Gastroesophageal sphincter (tissue), 4 donors: ENCODE results near the gene CCRL2. TPM values are rescaled to one million over a fixed set of nuclear protein-coding genes. Genes with fewer than 3 reads are reported as not detected.
"Not testable (repeated sequence)": the region's sequence is repeated elsewhere in the genome, so short reads cannot be mapped to it uniquely, and the experiment has no call there.

Experiments used
- ATAC-seq: fragments of 150-250 bp; one replicate; pipeline ENCODE4 v1.9.1; 2016; ENCODE audit warnings: mild to moderate bottlenecking, moderate library complexity
- H3K27ac ChIP-seq, 4 donors: fragments of 200-600 bp; sonication (generic) in 3 of 4; 1 replicate in 3 of 4; 2 replicates in 1 of 4; pipeline ENCODE4 v1.5.1; 2016 to 2019
- H3K27me3 ChIP-seq: fragments of 200-600 bp; sonication (generic); one replicate; pipeline ENCODE4 v1.5.1; 2019
- H3K36me3 ChIP-seq, 2 donors: fragments of 200-600 bp; sonication (generic); one replicate each; pipeline ENCODE4 v1.5.1; 2019; ENCODE audit warnings: control low read depth in 1 of 2
- H3K4me1 ChIP-seq, 3 donors: fragments of 200-600 bp; sonication (generic); 1 replicate in 2 of 3; 2 replicates in 1 of 3; pipeline ENCODE4 v1.5.1; 2016 to 2019; ENCODE audit warnings: control low read depth in 2 of 3
- H3K4me3 ChIP-seq, 2 donors: fragments of 200-600 bp; sonication (generic); one replicate each; pipeline ENCODE4 v1.5.1; 2019; ENCODE audit warnings: mild to moderate bottlenecking in 1 of 2, moderate library complexity in 1 of 2
- H3K9me3 ChIP-seq, 3 donors: fragments of 200-600 bp; sonication (generic); one replicate each; pipeline ENCODE4 v1.5.1; 2017 to 2019; ENCODE audit warnings: control low read depth in 2 of 3
- EP300 ChIP-seq: sonication (generic); formaldehyde crosslinking; IDR thresholded peaks from one replicate; pipeline ENCODE4 v1.6.1; 2017; ENCODE audit warnings: antibody characterized with exemption, mild to moderate bottlenecking
- POLR2A ChIP-seq, 2 donors: fragments of 450-650 bp; IDR thresholded peaks; one replicate each; pipeline ENCODE4 v1.6.1; 2017; ENCODE audit warnings: antibody characterized with exemption in 2 of 2, mild to moderate bottlenecking in 2 of 2, moderate library complexity in 1 of 2
- POLR2AphosphoS5 ChIP-seq: sonication (generic); formaldehyde crosslinking; IDR thresholded peaks from one replicate; pipeline ENCODE4 v1.6.1; 2017; ENCODE audit warnings: antibody characterized with exemption
- WGBS, 2 donors: methylation state at CpG; one replicate each; pipeline ENCODE4 v1.1.5; 2018; ENCODE audit warnings: low coverage in 1 of 2; 5-methylcytosine and 5-hydroxymethylcytosine counted together
- total RNA-seq, 4 donors: library from RNA; depleted of rRNA; stranded (reverse); fragments of >200 nt; gene quantifications; one replicate each; pipeline ENCODE4 v1.1.0, GENCODE V29; 2016
- TF ChIP-seq, protein P1 (sequence below), 4 experiments: fragments of 200-600 bp in 2 of 4; fragments of 450-650 bp in 2 of 4; sonication (generic) in 1 of 4; IDR thresholded peaks; one replicate each; pipeline ENCODE4 v1.5.1; 2017 to 2019; ENCODE audit warnings: antibody characterized with exemption in 4 of 4, mild to moderate bottlenecking in 2 of 4, moderate library complexity in 2 of 4

The CCRL2 gene
- total RNA-seq, 4 donors from 2014 or later, result 0.89 to 15.8 (median 1.9) TPM

DNA sequence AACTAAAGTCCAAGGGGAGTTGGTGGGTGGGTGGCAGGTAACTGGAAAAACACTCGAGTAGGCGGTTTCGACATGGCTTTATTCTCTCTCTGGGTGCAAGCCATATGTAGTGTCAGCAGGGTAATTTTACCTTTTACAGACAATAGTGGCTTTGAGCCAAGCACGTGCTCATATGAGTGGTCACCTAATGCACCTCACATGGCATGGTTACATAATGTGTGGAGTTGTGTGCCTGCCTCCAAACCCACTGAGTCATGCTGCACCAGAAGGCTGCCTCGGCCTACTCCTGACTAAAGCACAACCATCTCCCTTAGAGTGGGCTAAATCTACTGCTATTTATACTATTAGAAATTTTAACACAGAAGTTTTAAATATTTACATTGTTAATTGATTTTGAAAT, 16.5 kb downstream of the CCRL2 start:
- Histone ChIP-seq H3K4me3 (no peak overlapping the region), H3K36me3 (no peaks in the 10 kb centered on the region), H3K27ac (no peak overlapping the region), H3K27me3 (no peaks in the 10 kb centered on the region), H3K4me1 (no peaks in the 10 kb centered on the region), H3K9me3 (no peaks in the 10 kb centered on the region)
- TF ChIP-seq POLR2A (IDR thresholded peaks at IDR 0.05) (no peak), EP300 (no peak), POLR2AphosphoS5 (no peak)
- TF ChIP-seq, protein P1, sequence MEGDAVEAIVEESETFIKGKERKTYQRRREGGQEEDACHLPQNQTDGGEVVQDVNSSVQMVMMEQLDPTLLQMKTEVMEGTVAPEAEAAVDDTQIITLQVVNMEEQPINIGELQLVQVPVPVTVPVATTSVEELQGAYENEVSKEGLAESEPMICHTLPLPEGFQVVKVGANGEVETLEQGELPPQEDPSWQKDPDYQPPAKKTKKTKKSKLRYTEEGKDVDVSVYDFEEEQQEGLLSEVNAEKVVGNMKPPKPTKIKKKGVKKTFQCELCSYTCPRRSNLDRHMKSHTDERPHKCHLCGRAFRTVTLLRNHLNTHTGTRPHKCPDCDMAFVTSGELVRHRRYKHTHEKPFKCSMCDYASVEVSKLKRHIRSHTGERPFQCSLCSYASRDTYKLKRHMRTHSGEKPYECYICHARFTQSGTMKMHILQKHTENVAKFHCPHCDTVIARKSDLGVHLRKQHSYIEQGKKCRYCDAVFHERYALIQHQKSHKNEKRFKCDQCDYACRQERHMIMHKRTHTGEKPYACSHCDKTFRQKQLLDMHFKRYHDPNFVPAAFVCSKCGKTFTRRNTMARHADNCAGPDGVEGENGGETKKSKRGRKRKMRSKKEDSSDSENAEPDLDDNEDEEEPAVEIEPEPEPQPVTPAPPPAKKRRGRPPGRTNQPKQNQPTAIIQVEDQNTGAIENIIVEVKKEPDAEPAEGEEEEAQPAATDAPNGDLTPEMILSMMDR (IDR thresholded peaks at IDR 0.05), result no peak
- ATAC-seq, result no peak
- WGBS, 2 donors, result 38 to 100% methylated on average over 2 to 4 of the region's 5 CpGs

DNA sequence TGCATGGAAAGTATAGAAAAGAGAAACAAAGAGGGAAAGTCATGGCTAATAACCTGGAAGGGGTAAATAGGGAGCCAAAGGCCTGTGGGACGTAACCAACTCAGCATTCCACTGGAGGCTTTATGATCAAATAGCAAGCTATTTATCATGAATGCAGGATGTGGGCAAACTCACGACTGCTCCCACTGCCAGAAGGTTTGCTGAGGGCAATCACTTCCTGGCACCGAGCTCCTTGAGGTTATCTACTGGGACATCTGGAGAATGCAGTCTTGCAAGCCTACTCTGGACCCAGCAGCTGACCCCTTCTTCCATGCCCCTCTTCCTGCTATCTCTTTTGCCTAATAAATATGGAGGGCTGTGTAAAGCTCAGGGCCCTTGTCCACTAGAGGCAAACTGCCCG, 19.4 kb downstream of the CCRL2 start:
- not testable (repeated sequence) for H3K27ac ChIP-seq, ATAC-seq, H3K36me3 ChIP-seq, H3K9me3 ChIP-seq, H3K4me1 ChIP-seq, H3K4me3 ChIP-seq, H3K27me3 ChIP-seq
- 77 to 82% methylated on average over 4 of the region's 4 CpGs for WGBS, 2 donors

DNA sequence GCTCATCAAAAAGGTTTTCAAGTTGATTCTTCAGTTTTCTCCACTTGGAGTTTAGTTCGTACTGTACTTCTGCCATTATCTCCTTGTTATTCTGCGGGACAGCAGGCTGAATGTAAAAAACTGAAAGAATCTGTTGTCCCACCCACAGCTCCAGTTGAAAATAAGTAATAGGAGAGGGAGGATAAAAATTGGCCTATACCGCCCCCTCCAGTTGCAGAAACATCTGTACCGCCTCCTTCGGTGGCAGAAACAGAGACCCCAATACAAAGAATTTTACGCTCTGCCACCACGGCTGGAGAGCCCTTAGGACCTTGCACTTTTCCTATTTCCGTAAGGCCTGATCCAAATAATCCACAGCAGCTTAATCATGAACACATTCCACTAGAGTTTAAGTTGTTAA, 20.3 kb downstream of the CCRL2 start:
- ATAC-seq, H3K27ac ChIP-seq, H3K36me3 ChIP-seq, H3K27me3 ChIP-seq, H3K4me3 ChIP-seq, H3K4me1 ChIP-seq: not testable (repeated sequence)
- 53 to 54% methylated on average over 5 to 8 of the region's 8 CpGs for WGBS, 2 donors
- peaks cover 0 to 12% (median 0%) of the 10 kb centered on the region in 3 donors for H3K9me3 ChIP-seq

DNA sequence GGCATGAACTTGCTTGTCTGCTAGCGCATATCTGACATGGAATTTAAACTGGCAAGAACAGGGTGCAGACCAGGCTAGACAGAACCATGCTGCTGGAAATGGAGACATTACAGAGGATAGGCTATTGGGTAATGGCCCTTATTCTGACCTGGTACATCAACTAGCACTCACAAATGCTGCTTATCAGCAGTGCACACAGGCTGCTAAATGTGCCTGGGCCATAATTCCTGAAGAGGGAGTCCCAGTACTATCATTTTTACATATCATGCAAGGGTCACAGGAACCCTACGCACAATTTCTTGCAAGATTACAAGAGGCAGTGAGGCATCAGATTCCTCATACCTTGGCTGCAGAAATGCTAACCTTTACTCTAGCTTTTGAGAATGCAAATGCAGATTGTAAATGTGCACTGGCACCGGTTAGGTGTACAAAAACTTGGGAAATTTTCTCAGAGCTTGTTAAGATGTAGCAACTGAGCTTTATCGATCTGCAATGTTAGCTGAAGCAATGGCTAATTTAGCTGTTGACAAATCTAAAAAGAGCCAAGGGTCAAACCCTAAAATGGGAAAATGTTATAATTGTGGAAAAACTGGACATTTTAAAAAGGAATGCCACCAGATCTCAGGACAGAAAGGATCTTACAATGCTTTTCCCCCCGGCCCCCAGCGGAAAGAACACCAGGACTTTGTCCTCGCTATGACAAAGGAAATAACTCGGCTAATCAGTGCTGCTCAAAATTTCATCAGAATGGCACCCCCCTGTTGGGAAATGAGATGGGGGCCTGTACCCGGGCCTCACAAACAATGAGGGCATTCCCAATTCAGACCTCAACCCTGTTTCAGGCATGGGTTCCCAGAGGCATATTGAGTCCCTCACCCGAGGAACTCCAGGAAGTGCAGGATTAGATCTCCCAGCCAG, 21.1 kb downstream of the CCRL2 start:
- 30 to 77% methylated on average over 2 to 6 of the region's 10 CpGs for WGBS, 2 donors
- Histone ChIP-seq H3K27me3 (no peaks in the 10 kb centered on the region), H3K4me1 (no peaks in the 10 kb centered on the region), H3K4me3 (no peak overlapping the region), H3K9me3 (peaks cover 0 to 12% (median 0%) of the 10 kb centered on the region in 3 donors), H3K27ac (no peak overlapping the region), H3K36me3 (no peaks in the 10 kb centered on the region)
- TF ChIP-seq, protein P1 (IDR thresholded peaks at IDR 0.05), result no peak
- no peak for TF ChIP-seq EP300
- no peak for TF ChIP-seq POLR2AphosphoS5
- TF ChIP-seq POLR2A (IDR thresholded peaks at IDR 0.05), result no peak
- ATAC-seq, result no peak

DNA sequence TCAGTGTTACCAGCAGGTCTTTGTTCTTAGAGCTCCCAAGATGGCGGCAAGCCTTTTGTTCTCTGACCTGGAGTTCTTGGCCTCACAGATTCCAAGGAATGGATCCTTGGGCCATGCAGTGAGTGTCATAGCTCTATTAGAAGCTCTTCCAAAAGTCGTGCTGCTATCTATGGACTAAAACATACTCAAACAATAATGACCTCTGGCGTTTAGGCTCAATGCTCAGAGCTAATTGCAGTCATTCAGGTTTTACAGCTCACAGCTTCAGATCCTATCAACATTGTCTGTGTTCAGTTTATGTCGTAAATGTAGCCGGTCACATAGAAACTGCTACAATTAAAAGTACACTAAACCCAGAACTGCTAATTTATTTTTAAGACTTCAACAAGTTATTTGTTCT, 22.2 kb downstream of the CCRL2 start:
- no peaks in the 10 kb centered on the region for H3K36me3 ChIP-seq
- TF ChIP-seq POLR2AphosphoS5 (no peak), POLR2A (IDR thresholded peaks at IDR 0.05) (no peak), EP300 (no peak)
- TF ChIP-seq, protein P1 (IDR thresholded peaks at IDR 0.05), result no peak
- no peaks in the 10 kb centered on the region for H3K4me1 ChIP-seq
- H3K9me3 ChIP-seq, result peaks cover 0 to 12% (median 0%) of the 10 kb centered on the region in 3 donors
- H3K27me3 ChIP-seq, result no peaks in the 10 kb centered on the region
- 83 to 97% methylated on average over 3 to 5 of the region's 5 CpGs for WGBS, 2 donors
- H3K4me3 ChIP-seq, result no peak overlapping the region
- no peak overlapping the region for H3K27ac ChIP-seq
- ATAC-seq, result no peak

DNA sequence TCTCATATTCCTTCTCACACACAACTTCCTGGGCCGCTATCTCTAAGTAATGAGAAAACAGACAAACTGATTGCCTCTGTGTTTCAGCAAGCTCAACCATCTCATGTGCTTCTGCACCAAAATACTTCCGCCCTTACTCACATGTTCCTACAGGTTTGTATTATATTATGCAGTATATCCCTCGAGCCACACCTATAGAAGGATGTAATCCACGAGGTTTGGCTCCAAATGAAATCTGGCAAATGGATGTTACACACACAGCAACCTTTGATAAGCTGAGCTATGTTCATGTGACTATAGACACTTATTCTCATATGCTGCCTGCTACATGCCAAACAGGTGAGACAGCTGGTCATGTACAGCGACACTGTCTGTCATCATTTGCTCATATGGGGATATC, 22.6 kb downstream of the CCRL2 start:
- Histone ChIP-seq H3K27me3 (no peaks in the 10 kb centered on the region), H3K27ac (no peak overlapping the region), H3K9me3 (peaks cover 0 to 12% (median 0%) of the 10 kb centered on the region in 3 donors), H3K4me3 (no peak overlapping the region), H3K36me3 (no peaks in the 10 kb centered on the region), H3K4me1 (no peaks in the 10 kb centered on the region)
- ATAC-seq, result no peak
- WGBS, 2 donors, result 88 to 91% methylated on average over 3 to 4 of the region's 5 CpGs
- TF ChIP-seq, protein P1 (IDR thresholded peaks at IDR 0.05), result no peak
- no peak for TF ChIP-seq EP300
- no peak for TF ChIP-seq POLR2AphosphoS5
- no peak for TF ChIP-seq POLR2A (IDR thresholded peaks at IDR 0.05)

DNA sequence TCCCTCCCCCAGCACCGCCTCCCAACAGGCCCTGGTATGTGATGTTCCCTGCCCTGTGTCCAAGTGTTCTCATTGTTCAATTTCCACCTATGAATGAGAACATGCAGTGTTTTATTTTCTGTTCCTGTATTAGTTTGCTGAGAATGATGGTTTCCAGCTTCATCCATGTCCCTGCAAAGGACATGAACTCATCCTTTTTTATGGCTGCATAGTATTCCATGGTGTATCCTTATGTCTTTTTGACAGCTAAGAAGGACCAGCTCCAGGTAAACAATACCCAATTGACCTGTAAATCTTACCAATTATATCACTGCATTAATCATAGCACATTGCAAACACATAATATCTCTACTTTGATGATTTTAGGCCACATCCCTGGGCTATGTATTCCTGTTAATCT, 23.8 kb downstream of the CCRL2 start:
- not testable (repeated sequence) for H3K27ac ChIP-seq, H3K4me1 ChIP-seq, H3K36me3 ChIP-seq, ATAC-seq, H3K27me3 ChIP-seq, H3K4me3 ChIP-seq
- H3K9me3 ChIP-seq, result peaks cover 0 to 12% (median 0%) of the 10 kb centered on the region in 3 donors
- WGBS, 2 donors, result 100% methylated on average over 1 of the region's 1 CpG; no CpG with 5 or more reads in 1 of the 2 donors

DNA sequence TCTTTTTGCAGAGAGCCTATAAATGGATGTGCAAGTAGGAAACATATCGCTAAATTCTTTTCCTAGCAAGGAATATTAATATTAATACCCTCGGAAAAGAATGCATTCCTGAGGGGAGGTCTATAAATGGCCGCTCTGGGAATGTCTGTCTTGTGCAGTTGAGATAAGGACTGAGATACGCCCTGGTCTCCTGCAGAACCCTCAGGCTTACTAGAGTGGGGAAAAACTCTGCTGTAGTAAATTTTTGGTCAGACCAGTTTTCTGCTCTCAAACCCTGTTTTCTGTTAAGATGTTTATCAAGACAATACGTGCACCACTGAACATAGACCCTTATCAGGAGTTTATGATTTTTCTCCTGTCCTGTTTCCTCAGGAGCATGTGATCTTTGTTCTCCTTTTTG, 24.8 kb downstream of the CCRL2 start:
- H3K27me3 ChIP-seq, H3K4me1 ChIP-seq, ATAC-seq, H3K36me3 ChIP-seq, H3K4me3 ChIP-seq, H3K27ac ChIP-seq: not testable (repeated sequence)
- 88 to 91% methylated on average over 5 of the region's 5 CpGs for WGBS, 2 donors
- peaks cover 0 to 12% (median 0%) of the 10 kb centered on the region in 3 donors for H3K9me3 ChIP-seq
